Measurements from ENCODE around the gene CDC37L1.

CDC37L1 gene

DNA sequence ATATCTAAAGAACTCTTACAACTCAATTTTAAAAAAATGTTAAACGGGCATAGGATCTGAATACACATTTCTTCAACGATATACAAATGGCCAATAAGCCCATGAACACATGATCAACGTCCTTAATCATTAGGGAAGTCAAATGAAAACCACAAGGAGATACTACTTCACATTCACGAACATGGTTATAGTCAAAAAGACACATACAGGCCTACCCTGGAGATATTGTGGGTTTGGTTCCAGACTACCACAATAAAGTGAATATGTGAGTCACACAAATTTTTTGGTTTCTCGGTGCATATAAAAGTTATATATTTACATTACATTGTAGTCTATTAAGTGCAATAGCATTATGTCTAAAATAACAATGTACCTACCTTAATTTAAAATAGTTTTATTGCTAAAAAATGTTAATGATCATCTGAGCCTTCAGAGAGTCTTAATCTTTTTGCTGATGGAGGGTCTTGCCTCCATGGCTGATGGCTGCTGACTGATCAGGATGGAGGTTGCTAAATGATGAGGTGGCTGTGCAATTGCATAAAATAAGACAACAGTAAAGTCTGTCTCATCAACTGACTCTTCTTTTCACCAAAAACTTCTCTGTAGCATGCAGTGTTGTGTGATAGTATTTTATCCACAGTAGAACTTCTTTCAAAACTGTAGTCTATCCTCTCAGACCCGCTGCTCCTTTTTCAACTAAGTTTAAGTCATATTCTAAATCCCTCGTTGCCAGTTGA lies 46.5 kb downstream of the CDC37L1 start:
- ATAC-seq, result no peak
- TF ChIP-seq, protein P1, sequence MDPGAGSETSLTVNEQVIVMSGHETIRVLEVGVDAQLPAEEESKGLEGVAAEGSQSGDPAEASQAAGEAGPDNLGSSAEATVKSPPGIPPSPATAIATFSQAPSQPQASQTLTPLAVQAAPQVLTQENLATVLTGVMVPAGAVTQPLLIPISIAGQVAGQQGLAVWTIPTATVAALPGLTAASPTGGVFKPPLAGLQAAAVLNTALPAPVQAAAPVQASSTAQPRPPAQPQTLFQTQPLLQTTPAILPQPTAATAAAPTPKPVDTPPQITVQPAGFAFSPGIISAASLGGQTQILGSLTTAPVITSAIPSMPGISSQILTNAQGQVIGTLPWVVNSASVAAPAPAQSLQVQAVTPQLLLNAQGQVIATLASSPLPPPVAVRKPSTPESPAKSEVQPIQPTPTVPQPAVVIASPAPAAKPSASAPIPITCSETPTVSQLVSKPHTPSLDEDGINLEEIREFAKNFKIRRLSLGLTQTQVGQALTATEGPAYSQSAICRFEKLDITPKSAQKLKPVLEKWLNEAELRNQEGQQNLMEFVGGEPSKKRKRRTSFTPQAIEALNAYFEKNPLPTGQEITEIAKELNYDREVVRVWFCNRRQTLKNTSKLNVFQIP (CRISPR knock-in tag; IDR thresholded peaks at IDR 0.05; ENCODE audit: borderline replicate concordance, low read depth), result no peak
- TF ChIP-seq CSDC2 (CRISPR knock-in tag; IDR thresholded peaks at IDR 0.05), result no peak
- TF ChIP-seq ZFP30 (CRISPR knock-in tag; IDR thresholded peaks at IDR 0.05), result no peak
- TF ChIP-seq ARNTL (CRISPR knock-in tag; IDR thresholded peaks at IDR 0.05; ENCODE audit: borderline replicate concordance, low read depth), result no peak
- TF ChIP-seq, protein P2, sequence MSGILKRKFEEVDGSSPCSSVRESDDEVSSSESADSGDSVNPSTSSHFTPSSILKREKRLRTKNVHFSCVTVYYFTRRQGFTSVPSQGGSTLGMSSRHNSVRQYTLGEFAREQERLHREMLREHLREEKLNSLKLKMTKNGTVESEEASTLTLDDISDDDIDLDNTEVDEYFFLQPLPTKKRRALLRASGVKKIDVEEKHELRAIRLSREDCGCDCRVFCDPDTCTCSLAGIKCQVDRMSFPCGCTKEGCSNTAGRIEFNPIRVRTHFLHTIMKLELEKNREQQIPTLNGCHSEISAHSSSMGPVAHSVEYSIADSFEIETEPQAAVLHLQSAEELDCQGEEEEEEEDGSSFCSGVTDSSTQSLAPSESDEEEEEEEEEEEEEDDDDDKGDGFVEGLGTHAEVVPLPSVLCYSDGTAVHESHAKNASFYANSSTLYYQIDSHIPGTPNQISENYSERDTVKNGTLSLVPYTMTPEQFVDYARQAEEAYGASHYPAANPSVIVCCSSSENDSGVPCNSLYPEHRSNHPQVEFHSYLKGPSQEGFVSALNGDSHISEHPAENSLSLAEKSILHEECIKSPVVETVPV (CRISPR knock-in tag; IDR thresholded peaks at IDR 0.05), result no peak
- no peak for TF ChIP-seq ZNF8 (CRISPR knock-in tag; IDR thresholded peaks at IDR 0.05)
- TF ChIP-seq, protein P3, sequence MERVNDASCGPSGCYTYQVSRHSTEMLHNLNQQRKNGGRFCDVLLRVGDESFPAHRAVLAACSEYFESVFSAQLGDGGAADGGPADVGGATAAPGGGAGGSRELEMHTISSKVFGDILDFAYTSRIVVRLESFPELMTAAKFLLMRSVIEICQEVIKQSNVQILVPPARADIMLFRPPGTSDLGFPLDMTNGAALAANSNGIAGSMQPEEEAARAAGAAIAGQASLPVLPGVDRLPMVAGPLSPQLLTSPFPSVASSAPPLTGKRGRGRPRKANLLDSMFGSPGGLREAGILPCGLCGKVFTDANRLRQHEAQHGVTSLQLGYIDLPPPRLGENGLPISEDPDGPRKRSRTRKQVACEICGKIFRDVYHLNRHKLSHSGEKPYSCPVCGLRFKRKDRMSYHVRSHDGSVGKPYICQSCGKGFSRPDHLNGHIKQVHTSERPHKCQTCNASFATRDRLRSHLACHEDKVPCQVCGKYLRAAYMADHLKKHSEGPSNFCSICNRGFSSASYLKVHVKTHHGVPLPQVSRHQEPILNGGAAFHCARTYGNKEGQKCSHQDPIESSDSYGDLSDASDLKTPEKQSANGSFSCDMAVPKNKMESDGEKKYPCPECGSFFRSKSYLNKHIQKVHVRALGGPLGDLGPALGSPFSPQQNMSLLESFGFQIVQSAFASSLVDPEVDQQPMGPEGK (CRISPR knock-in tag; IDR thresholded peaks at IDR 0.05; ENCODE audit: borderline replicate concordance), result no peak
- no peak for TF ChIP-seq OSR1 (CRISPR knock-in tag; IDR thresholded peaks at IDR 0.05)
- no peak for TF ChIP-seq ZNF565 (CRISPR knock-in tag; conservative IDR thresholded peaks at IDR 0.05; ENCODE audit: low read depth)
- no peak for TF ChIP-seq RARB (CRISPR knock-in tag; IDR thresholded peaks at IDR 0.05)
- no peak for TF ChIP-seq TOX (CRISPR knock-in tag; IDR thresholded peaks at IDR 0.05; ENCODE audit: borderline replicate concordance)
- TF ChIP-seq TCF4 (CRISPR knock-in tag; IDR thresholded peaks at IDR 0.05; ENCODE audit: borderline replicate concordance), result no peak
- no peak for TF ChIP-seq ESRRG (CRISPR knock-in tag; IDR thresholded peaks at IDR 0.05)
- TF ChIP-seq PPARA (CRISPR knock-in tag; IDR thresholded peaks at IDR 0.05; ENCODE audit: borderline replicate concordance), result no peak

DNA sequence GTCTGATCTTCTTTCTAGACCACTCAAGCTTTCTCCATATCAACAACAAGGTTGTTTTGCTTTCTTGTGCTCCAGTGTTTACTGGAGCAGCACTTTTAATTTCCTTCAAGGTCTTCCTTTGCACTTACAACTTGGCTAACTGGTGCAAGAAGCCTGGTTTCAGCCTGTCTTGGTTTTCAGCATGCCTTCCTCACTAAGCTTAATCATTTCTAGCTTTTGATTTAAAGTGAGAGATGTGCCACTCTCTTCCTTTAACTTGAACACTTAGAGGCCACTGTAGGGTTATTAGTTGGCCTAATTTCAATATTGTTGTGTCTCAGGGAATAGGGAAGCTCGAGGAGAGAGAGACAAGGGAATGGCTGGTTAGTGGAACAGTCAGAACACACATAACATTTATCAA lies 48.2 kb downstream of the CDC37L1 start:
- TF ChIP-seq ZNF8 (CRISPR knock-in tag; IDR thresholded peaks at IDR 0.05) (no peak), RARB (CRISPR knock-in tag; IDR thresholded peaks at IDR 0.05) (no peak), ZFP30 (CRISPR knock-in tag; IDR thresholded peaks at IDR 0.05) (no peak), ZFP3 (CRISPR knock-in tag; IDR thresholded peaks at IDR 0.05) (no peak), ESRRG (CRISPR knock-in tag; IDR thresholded peaks at IDR 0.05) (no peak), CSDC2 (CRISPR knock-in tag; IDR thresholded peaks at IDR 0.05) (no peak), TOX (CRISPR knock-in tag; IDR thresholded peaks at IDR 0.05; ENCODE audit: borderline replicate concordance) (no peak), PPARA (CRISPR knock-in tag; IDR thresholded peaks at IDR 0.05; ENCODE audit: borderline replicate concordance) (no peak), TCF4 (CRISPR knock-in tag; IDR thresholded peaks at IDR 0.05; ENCODE audit: borderline replicate concordance) (no peak), OSR1 (CRISPR knock-in tag; IDR thresholded peaks at IDR 0.05) (no peak), ZC3H10 (CRISPR knock-in tag; IDR thresholded peaks at IDR 0.05) (no peak)
- TF ChIP-seq, protein P3 (CRISPR knock-in tag; IDR thresholded peaks at IDR 0.05; ENCODE audit: borderline replicate concordance), result no peak
- TF ChIP-seq, protein P2 (CRISPR knock-in tag; IDR thresholded peaks at IDR 0.05), result no peak
- no peak for ATAC-seq

DNA sequence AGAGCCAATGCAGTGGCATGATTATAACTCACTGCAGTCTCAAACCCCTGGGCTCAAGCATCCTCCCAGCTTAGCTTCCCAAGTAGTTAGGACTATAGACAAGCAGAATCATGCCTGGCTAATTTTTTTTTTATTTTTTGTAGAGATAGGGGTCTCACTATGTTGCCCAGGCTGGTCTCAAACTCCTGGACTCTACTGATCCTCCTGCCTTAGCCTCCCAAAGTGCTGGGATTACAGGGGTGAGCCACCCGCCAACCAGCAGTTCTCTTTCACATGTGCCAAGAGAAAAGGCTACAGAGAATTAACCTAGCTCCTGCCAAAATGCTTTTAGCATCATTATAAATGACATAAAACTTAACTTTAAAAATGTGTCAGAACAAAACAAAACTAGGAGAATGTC lies 53.5 kb downstream of the CDC37L1 start:
- ATAC-seq, result no peak
- TF ChIP-seq BACH2 (CRISPR knock-in tag; IDR thresholded peaks at IDR 0.05; ENCODE audit: borderline replicate concordance) (no peak), ISL1 (CRISPR knock-in tag; IDR thresholded peaks at IDR 0.05) (no peak), TCF4 (CRISPR knock-in tag; IDR thresholded peaks at IDR 0.05; ENCODE audit: borderline replicate concordance) (no peak), ARNTL (CRISPR knock-in tag; IDR thresholded peaks at IDR 0.05; ENCODE audit: borderline replicate concordance, low read depth) (no peak), RARB (CRISPR knock-in tag; IDR thresholded peaks at IDR 0.05) (no peak), CSDC2 (CRISPR knock-in tag; IDR thresholded peaks at IDR 0.05) (no peak), OSR1 (CRISPR knock-in tag; IDR thresholded peaks at IDR 0.05) (no peak), PPARA (CRISPR knock-in tag; IDR thresholded peaks at IDR 0.05; ENCODE audit: borderline replicate concordance) (no peak), ZFP30 (CRISPR knock-in tag; IDR thresholded peaks at IDR 0.05) (no peak), SNAI2 (CRISPR knock-in tag; IDR thresholded peaks at IDR 0.05) (no peak), ZNF8 (CRISPR knock-in tag; IDR thresholded peaks at IDR 0.05) (no peak), ZFP3 (CRISPR knock-in tag; IDR thresholded peaks at IDR 0.05) (no peak)
- TF ChIP-seq, protein P4, sequence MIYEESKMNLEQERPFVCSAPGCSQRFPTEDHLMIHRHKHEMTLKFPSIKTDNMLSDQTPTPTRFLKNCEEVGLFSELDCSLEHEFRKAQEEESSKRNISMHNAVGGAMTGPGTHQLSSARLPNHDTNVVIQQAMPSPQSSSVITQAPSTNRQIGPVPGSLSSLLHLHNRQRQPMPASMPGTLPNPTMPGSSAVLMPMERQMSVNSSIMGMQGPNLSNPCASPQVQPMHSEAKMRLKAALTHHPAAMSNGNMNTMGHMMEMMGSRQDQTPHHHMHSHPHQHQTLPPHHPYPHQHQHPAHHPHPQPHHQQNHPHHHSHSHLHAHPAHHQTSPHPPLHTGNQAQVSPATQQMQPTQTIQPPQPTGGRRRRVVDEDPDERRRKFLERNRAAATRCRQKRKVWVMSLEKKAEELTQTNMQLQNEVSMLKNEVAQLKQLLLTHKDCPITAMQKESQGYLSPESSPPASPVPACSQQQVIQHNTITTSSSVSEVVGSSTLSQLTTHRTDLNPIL (CRISPR knock-in tag; IDR thresholded peaks at IDR 0.05; ENCODE audit: low read depth), result no peak
- TF ChIP-seq, protein P1 (CRISPR knock-in tag; IDR thresholded peaks at IDR 0.05; ENCODE audit: borderline replicate concordance, low read depth), result no peak
- TF ChIP-seq, protein P2 (CRISPR knock-in tag; IDR thresholded peaks at IDR 0.05), result no peak

All from SK-N-SH treated with all-trans-retinoic acid at 6 μM for 48 hours (cell line).